Peyer's patch (tissue), 4 donors: ENCODE data around the gene APOBEC3G.

Experiments used
- CTCF ChIP-seq, 6 experiments: fragments of 450-650 bp in 4 of 6; fragments of 200-600 bp in 2 of 6; sonication (generic) in 1 of 6; IDR thresholded peaks; one replicate each; pipeline ENCODE4 v1.5.1; 2017 to 2019; ENCODE audit warnings: antibody characterized with exemption in 6 of 6, mild to moderate bottlenecking in 3 of 6, moderate library complexity in 1 of 6
- POLR2A ChIP-seq, 2 donors: fragments of 450-650 bp; IDR thresholded peaks; one replicate each; pipeline ENCODE4 v1.5.1; 2017; ENCODE audit warnings: antibody characterized with exemption in 2 of 2, mild to moderate bottlenecking in 2 of 2, moderate library complexity in 2 of 2

DNA sequence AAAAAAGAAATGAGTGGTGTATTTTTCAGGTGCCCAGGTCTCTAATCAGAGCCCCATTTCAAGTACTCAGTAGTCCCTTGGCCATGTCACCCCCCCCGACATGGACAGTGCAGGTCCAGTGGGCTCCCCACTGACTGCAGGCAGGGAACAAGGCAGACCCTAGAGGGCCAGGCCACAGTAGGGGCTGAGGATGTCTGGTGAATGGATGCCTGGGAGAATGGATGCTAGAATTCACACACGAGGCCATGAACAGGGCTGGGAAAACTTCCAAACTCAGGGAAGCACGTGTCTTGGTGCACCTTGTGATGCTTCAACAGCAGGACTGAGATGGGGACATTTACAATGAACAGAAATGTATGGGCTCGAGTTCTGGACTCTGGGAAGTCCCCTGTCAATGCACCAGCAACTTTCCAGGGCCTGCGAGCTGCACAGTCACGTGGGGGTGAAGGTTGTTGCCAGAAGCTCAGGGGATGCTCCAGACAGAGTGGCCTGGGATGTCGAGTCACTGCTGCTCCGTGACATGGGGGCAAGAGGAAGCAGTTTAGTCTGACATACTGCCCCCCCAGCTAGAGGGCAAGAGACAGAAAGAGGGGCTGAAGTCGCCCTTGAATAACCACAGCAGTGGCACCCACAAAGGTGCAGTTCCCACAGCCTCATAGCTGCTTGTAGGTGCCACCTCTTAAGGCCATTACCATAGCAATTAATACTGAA, 3.1 kb downstream of the APOBEC3G start:
- TF ChIP-seq CTCF (IDR thresholded peaks at IDR 0.05) (no peak), POLR2A (IDR thresholded peaks at IDR 0.05) (no peak)
